Muscle of back (tissue), 13 donors: ENCODE data around the gene ZBTB18. TPM values are rescaled to one million over a fixed set of nuclear protein-coding genes. Genes with fewer than 3 reads are reported as not detected.
A peak's percentile ranks its signal among the peaks of the same experiment; 100 is the strongest.
"Not testable (repeated sequence)": the region's sequence is repeated elsewhere in the genome, so short reads cannot be mapped to it uniquely, and the experiment has no call there.

Experiments
- DNase-seq, 3 donors: peaks; one replicate each; pipeline versions ENCODE4 v3.0.0 to v3.0.0-alpha.2; 2013
- long read RNA-seq, 9 donors: transcript quantifications; one replicate each; lab custom pipeline, GENCODE V29; 2026
- polyA plus RNA-seq, 10 donors: library from polyadenylated mRNA; unstranded; fragments of 120-200 nt; gene quantifications; one replicate each; pipeline ENCODE4 v1.2.1, GENCODE V29; 2013; ENCODE audit not compliant: insufficient read length in 10 of 10

ZBTB18 gene
- 100 to 1,000 TPM in 1 of 10 donors, 10 to 100 TPM in 9; 51.2 to 108 (median 84.9) TPM for polyA plus RNA-seq
- long read RNA-seq, donor 1, transcript ZBTB18-201 (2 exons, 3,851 nt) = minor isoform, 5 of 19 reads
- long read RNA-seq, donor 1, transcript ZBTB18-202 (2 exons, 3,740 nt) = major isoform, 7 of 19 reads
- long read RNA-seq, donor 1, partial matches to known transcripts = 7 of 19 reads
- long read RNA-seq, donor 1, other reads (novel, unspliced or antisense) = 0 of 19 reads
- long read RNA-seq, donor 2, transcript ZBTB18-202 (2 exons, 3,740 nt) = major isoform, 12 of 23 reads
- long read RNA-seq, donor 2, transcript ZBTB18-201 (2 exons, 3,851 nt) = minor isoform, 5 of 23 reads
- long read RNA-seq, donor 2, partial matches to known transcripts = 0 of 23 reads
- long read RNA-seq, donor 2, other reads (novel, unspliced or antisense) = 6 of 23 reads
- long read RNA-seq, donor 3 = 0 reads
- long read RNA-seq, donor 4, transcript ZBTB18-202 (2 exons, 3,740 nt) = major isoform, 10 of 44 reads
- long read RNA-seq, donor 4, partial matches to known transcripts = 33 of 44 reads
- long read RNA-seq, donor 4, other reads (novel, unspliced or antisense) = 0 of 44 reads
- long read RNA-seq, donor 5, transcript ZBTB18-202 (2 exons, 3,740 nt) = major isoform, 15 of 17 reads
- long read RNA-seq, donor 5, partial matches to known transcripts = 0 of 17 reads
- long read RNA-seq, donor 5, other reads (novel, unspliced or antisense) = 0 of 17 reads
- long read RNA-seq, donor 6, transcript ZBTB18-201 (2 exons, 3,851 nt) = minor isoform, 6 of 45 reads
- long read RNA-seq, donor 6, transcript ZBTB18-202 (2 exons, 3,740 nt) = major isoform, 17 of 45 reads
- long read RNA-seq, donor 6, partial matches to known transcripts = 14 of 45 reads
- long read RNA-seq, donor 6, other reads (novel, unspliced or antisense) = 8 of 45 reads
- long read RNA-seq, donor 7, transcript ZBTB18-202 (2 exons, 3,740 nt) = major isoform, 12 of 13 reads
- long read RNA-seq, donor 7, partial matches to known transcripts = 0 of 13 reads
- long read RNA-seq, donor 7, other reads (novel, unspliced or antisense) = 0 of 13 reads
- long read RNA-seq, donor 8, transcript ZBTB18-202 (2 exons, 3,740 nt) = major isoform, 9 of 44 reads
- long read RNA-seq, donor 8, partial matches to known transcripts = 35 of 44 reads
- long read RNA-seq, donor 8, other reads (novel, unspliced or antisense) = 0 of 44 reads
- long read RNA-seq, donor 9, partial matches to known transcripts = 0 of 2 reads
- long read RNA-seq, donor 9, other reads (novel, unspliced or antisense) = 0 of 2 reads

- DNase-seq = peak; percentile 64 to 79 (median 78)
Measured at GRCh38 chr1:244050835-244051444, at the start of gene ZBTB18. Gene ZBTB18 (plus strand): TSS chr1:244051283. CDS start chr1:244051432, 149 bp downstream.

- no peak for DNase-seq
Measured at GRCh38 chr1:244002721-244003120, 48.4 kb upstream of the ZBTB18 start.

GRCh38 chr1:244005455-244005854 is 45.6 kb upstream of the ZBTB18 start:
- no peak for DNase-seq

- no peak for DNase-seq
Measured at GRCh38 chr1:244006381-244006901, 44.6 kb upstream of the ZBTB18 start.

GRCh38 chr1:244006961-244007360 is 44.1 kb upstream of the ZBTB18 start:
- no peak for DNase-seq

- DNase-seq = no peak
Measured at GRCh38 chr1:244010191-244010590, 40.9 kb upstream of the ZBTB18 start.

GRCh38 chr1:244010703-244011123 is 40.4 kb upstream of the ZBTB18 start:
- DNase-seq = no peak

GRCh38 chr1:244011271-244011670 is 39.8 kb upstream of the ZBTB18 start:
- DNase-seq = peak in 2 of 3 donors; percentile 6

GRCh38 chr1:244011786-244012185 is 39.3 kb upstream of the ZBTB18 start:
- DNase-seq = no peak

GRCh38 chr1:244012202-244012601 is 38.9 kb upstream of the ZBTB18 start:
- DNase-seq = peak in 1 of 3 donors; percentile 18

- DNase-seq = no peak
Measured at GRCh38 chr1:244013100-244013499, 38.0 kb upstream of the ZBTB18 start.

- DNase-seq = not testable (repeated sequence)
Measured at GRCh38 chr1:244014862-244015261, 36.2 kb upstream of the ZBTB18 start.

GRCh38 chr1:244019982-244020485 is 31.0 kb upstream of the ZBTB18 start:
- no peak for DNase-seq

GRCh38 chr1:244021427-244021826 is 29.7 kb upstream of the ZBTB18 start:
- no peak for DNase-seq

- no peak for DNase-seq
Measured at GRCh38 chr1:244022311-244022710, 28.8 kb upstream of the ZBTB18 start.

GRCh38 chr1:244022864-244023440 is 28.1 kb upstream of the ZBTB18 start:
- DNase-seq = no peak

- no peak for DNase-seq
Measured at GRCh38 chr1:244027491-244028145, 23.5 kb upstream of the ZBTB18 start.

- DNase-seq = no peak
Measured at GRCh38 chr1:244028701-244029100, 22.4 kb upstream of the ZBTB18 start.

GRCh38 chr1:244029124-244029523 is 22.0 kb upstream of the ZBTB18 start:
- no peak for DNase-seq
